Measurements from ENCODE around the gene WDR90.

Gene WDR90

GRCh38 chr16:626787-627453 is 22.2 kb upstream of the WDR90 start:
- peak; percentile 91 for DNase-seq

GRCh38 chr16:627454-628239 is 21.5 kb upstream of the WDR90 start:
- DNase-seq: no peak

GRCh38 chr16:628321-629061 is 20.7 kb upstream of the WDR90 start:
- DNase-seq: no peak

GRCh38 chr16:629185-629832 is 19.9 kb upstream of the WDR90 start:
- no peak for DNase-seq

GRCh38 chr16:629833-630248 is 19.3 kb upstream of the WDR90 start:
- DNase-seq: no peak

- no peak for DNase-seq
Observed at GRCh38 chr16:630249-630814, 18.8 kb upstream of the WDR90 start.

- no peak for DNase-seq
Observed at GRCh38 chr16:630815-631405, 18.3 kb upstream of the WDR90 start, which contains the start of gene WFIKKN1. WFIKKN1 (plus strand) TSS chr16:630985; CDS start chr16:631254, 269 bp downstream.

- DNase-seq: no peak
Observed at GRCh38 chr16:631808-632358, 17.3 kb upstream of the WDR90 start.

- no peak for DNase-seq
Observed at GRCh38 chr16:632486-633335, 16.5 kb upstream of the WDR90 start.

GRCh38 chr16:633336-634050 is 15.7 kb upstream of the WDR90 start:
- no peak for DNase-seq

- DNase-seq: no peak
Observed at GRCh38 chr16:634051-634670, 15.0 kb upstream of the WDR90 start.

- no peak for DNase-seq
Observed at GRCh38 chr16:634996-635395, 14.2 kb upstream of the WDR90 start.

- DNase-seq: no peak
Observed at GRCh38 chr16:635573-636205, 13.5 kb upstream of the WDR90 start.

- peak; percentile 91 for DNase-seq
Observed at GRCh38 chr16:636206-637080, 12.7 kb upstream of the WDR90 start, which contains the start of gene METTL26. METTL26 (minus strand) TSS chr16:636305; CDS start chr16:636290, 15 bp downstream.

- no peak for DNase-seq
Observed at GRCh38 chr16:637081-638018, 11.8 kb upstream of the WDR90 start.

GRCh38 chr16:638034-638543 is 11.1 kb upstream of the WDR90 start:
- DNase-seq: no peak

- DNase-seq: no peak
Observed at GRCh38 chr16:638836-639235, 10.3 kb upstream of the WDR90 start.
